GM19023 (cell line): ENCODE results near the gene SLC9A6.
"Not testable (repeated sequence)": the region's sequence is repeated elsewhere in the genome, so short reads cannot be mapped to it uniquely, and the experiment has no call there.

Experiments
- ATAC-seq: cut with Tn5 transposase; IDR thresholded peaks from one replicate; pipeline ENCODE4 v1.9.1; 2021; ENCODE audit warnings: mild to moderate bottlenecking, moderate library complexity; ENCODE audit not compliant: unreplicated experiment

Gene SLC9A6

GRCh38 chrX:136061286-136061685, 76.1 kb downstream of the SLC9A6 start:
- ATAC-seq, result no peak

GRCh38 chrX:136061696-136062095, 76.5 kb downstream of the SLC9A6 start:
- ATAC-seq, result no peak

- no peak for ATAC-seq
Observed at GRCh38 chrX:136063340-136064079, 78.3 kb downstream of the SLC9A6 start.

DNA sequence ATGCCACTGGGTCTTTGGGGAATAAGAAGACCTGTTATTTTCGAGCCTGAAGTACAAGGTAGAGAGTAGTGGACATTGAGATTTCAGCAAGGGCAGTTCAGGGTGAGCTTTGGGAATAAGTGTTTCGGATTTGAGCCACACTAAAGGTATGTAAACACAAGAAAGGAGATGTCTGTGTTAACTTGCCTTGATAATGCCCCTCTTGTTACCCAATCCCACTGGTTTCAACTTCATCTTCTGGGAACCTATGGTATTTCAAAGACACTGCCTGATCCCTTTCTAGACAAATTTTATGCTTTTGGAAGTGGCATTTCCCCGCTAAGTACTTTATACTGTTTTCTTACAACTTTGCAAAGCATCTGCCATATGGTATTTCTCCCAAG, 79.4 kb downstream of the SLC9A6 start:
- no peak for ATAC-seq

DNA sequence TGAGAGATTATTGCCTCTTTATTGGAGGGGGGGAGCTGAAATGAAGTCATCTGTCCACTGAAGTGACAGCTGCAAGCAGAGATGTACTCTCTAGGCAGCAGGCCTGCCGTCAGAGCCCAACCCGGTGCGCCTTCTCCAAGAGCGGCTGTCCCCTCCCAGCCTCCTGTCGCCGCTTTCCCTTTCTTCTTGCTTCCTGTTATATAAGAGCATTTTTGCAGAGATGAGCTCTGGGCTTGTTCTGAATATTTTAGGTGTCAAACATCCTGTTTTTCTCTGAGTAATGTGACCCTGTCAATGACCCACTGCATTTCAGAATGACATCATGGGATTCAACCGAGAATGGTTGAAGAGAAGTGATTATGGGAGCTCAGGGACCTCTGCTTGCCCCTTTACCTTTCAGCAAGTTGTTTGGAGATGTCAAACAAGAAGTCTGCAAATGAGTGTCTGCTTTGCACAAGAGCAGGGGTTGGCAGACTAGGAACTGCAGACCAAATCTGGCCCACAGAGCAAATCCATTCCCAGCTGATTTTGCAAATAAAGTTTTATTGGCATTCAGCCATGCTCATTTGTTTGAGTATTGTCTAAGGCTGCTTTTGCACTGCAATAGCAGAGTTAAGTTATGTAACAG, 79.9 kb downstream of the SLC9A6 start:
- ATAC-seq, result no peak

DNA sequence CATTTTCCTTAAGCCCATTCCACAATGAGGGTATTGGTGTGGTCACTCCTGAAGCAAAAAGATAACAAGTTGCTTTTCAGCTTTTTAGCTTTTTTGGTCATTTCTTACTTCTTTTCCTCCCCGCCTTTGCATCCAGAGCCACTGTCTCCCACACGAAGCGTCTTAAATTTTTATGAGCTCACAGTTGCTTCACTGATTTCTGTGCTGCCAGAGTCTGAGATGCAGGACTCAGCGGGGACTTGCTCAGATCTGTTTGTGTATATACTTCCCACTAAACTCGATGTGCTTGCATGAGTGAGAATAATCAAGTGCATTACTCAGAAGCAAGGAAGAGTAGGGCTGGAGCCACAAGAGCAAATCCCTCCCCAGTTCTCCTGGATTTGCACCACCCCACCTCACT, 81.9 kb downstream of the SLC9A6 start:
- ATAC-seq, result no peak

DNA sequence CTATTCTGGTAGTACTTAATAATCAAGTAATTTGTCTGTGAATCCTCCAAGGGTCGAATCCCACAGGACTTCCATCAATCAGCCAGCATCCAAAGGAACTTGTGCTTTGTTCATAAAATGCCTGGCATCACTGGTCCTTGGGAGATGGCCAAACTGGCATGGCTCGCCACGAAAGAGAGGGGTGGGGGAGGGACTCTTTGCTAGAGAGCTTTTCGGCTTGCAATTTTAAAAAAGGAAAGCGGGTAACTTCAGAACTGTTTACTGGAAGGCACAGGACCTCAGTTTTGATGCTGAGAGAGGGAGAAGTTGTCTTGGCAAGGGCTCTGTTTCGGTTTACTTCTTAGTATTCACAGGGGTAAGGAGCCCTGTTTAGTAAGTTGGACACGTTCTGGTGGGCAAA, 82.7 kb downstream of the SLC9A6 start:
- ATAC-seq, result no peak

DNA sequence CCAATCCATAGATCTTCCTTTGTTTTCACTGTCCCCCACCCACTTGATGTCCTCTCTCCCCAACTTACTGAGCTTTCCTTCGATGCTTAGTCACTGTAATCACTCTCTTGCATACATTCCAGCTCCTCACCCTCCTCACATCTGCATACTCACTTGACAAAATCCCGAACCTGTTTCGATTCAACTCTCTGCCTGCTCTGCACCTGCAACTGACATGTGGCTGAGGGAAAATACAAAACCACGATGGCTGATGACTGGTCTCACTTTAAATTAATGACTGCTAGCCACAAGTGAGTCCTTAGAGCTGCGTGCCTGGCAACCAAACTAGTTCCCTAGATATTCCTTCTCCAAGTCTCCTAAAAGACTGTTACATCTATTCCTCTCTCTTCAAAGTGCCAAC, 91.7 kb downstream of the SLC9A6 start:
- no peak for ATAC-seq

GRCh38 chrX:136080766-136081165, 95.5 kb downstream of the SLC9A6 start:
- ATAC-seq, result no peak

DNA sequence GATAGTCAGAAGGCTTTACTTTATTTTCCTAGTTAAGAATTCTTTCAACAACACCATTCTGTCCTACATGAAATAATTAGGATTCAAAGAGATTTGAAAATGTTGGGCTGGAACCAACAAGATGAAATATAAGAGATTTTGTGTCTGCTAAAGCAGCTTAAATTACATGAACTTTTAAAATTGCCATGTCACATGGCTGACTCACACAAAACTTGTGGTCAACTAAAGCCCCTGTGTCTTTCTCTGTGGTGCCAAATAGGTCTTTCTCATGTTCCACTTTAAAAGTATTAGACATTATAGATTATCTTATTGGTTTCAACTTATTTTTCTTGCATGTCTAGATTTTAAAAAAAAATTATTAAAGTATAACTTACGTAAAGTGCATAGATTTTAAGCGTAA, 101.3 kb downstream of the SLC9A6 start:
- no peak for ATAC-seq

DNA sequence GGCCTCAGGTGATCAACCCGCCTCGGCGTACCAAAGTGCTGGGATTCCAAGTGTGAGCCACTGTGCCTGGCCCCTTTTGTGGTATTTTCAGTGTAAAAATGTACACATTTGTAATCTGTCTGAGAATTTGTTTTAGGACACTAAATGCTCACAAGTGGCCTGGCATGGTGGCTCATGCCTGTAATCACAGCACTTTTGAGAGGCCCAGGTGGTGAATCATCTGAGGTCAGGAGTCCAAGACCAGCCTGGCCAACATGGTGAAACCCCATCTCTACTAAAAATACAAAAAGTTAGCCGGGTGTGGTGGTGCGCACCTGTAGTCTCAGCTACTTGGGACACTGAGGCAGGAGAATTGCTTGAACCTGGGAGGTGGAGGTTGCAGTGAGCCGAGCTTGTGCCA, 106.7 kb downstream of the SLC9A6 start:
- ATAC-seq, result not testable (repeated sequence)

GRCh38 chrX:136094962-136095361, 109.7 kb downstream of the SLC9A6 start:
- no peak for ATAC-seq
